HEK293 (cell line): ENCODE results near the gene PTGES3L.

Experiments used
- HOXD13 ChIP-seq: sonication (generic); formaldehyde crosslinking; IDR thresholded peaks from 2 replicates; pipeline ENCODE4 v1.8.0; 2022; ENCODE audit warnings: missing genetic modification reagents, borderline replicate concordance
- KLF10 ChIP-seq: fragments of 450-650 bp; IDR thresholded peaks from 2 replicates; pipeline ENCODE4 v1.5.1; 2018; ENCODE audit warnings: missing biosample characterization, mild to moderate bottlenecking, missing genetic modification characterization
- KLF9 ChIP-seq: fragments of 450-650 bp; formaldehyde crosslinking; IDR thresholded peaks from 2 replicates; pipeline ENCODE4 v1.5.1; 2016; ENCODE audit warnings: missing biosample characterization, missing genetic modification characterization, low read depth
- SP3 ChIP-seq: fragments of 450-650 bp; formaldehyde crosslinking; IDR thresholded peaks from 2 replicates; pipeline ENCODE4 v1.5.1; 2016; ENCODE audit warnings: missing biosample characterization, missing genetic modification characterization
- ZBTB11 ChIP-seq: fragments of 450-650 bp; formaldehyde crosslinking; conservative IDR thresholded peaks from 2 replicates; pipeline ENCODE4 v1.5.1; 2016; ENCODE audit warnings: low read depth, missing biosample characterization, missing genetic modification characterization
- ZBTB17 ChIP-seq: fragments of 450-650 bp; formaldehyde crosslinking; IDR thresholded peaks from 2 replicates; pipeline ENCODE4 v1.5.1; 2016; ENCODE audit warnings: missing biosample characterization, missing genetic modification characterization
- ZBTB7A ChIP-seq: fragments of 450-650 bp; formaldehyde crosslinking; IDR thresholded peaks from 2 replicates; pipeline ENCODE4 v1.5.1; 2016; ENCODE audit warnings: low read depth, missing biosample characterization, missing genetic modification characterization
- ZNF121 ChIP-seq: fragments of 450-650 bp; formaldehyde crosslinking; IDR thresholded peaks from 2 replicates; pipeline ENCODE4 v1.5.1; 2016; ENCODE audit warnings: missing biosample characterization, missing genetic modification characterization
- ZNF132 ChIP-seq: fragments of 450-650 bp; formaldehyde crosslinking; IDR thresholded peaks from 2 replicates; pipeline ENCODE4 v1.5.1; 2017; ENCODE audit warnings: missing biosample characterization, missing genetic modification characterization, borderline replicate concordance
- ZNF2 ChIP-seq: fragments of 450-650 bp; formaldehyde crosslinking; IDR thresholded peaks from 2 replicates; pipeline ENCODE4 v1.5.1; 2016; ENCODE audit warnings: missing biosample characterization, missing genetic modification characterization
- ZNF274 ChIP-seq, 2 experiments: fragments of 200-500 bp in 1 of 2; fragments of 450-650 bp in 1 of 2; sonication (Bioruptor generic) in 1 of 2; formaldehyde crosslinking in 1 of 2; IDR thresholded peaks; 2 replicates each; pipeline versions ENCODE4 v1.5.1 to v1.6.1; 2014 to 2016; ENCODE audit warnings: borderline replicate concordance in 1 of 2, inconsistent platforms in 1 of 2, low read length in 1 of 2, missing biosample characterization in 1 of 2, missing genetic modification characterization in 1 of 2
- ZNF292 ChIP-seq: fragments of 450-650 bp; formaldehyde crosslinking; IDR thresholded peaks from 2 replicates; pipeline ENCODE4 v1.5.1; 2016; ENCODE audit warnings: low read depth, missing biosample characterization, missing genetic modification characterization, borderline replicate concordance
- ZNF341 ChIP-seq: fragments of 450-650 bp; formaldehyde crosslinking; IDR thresholded peaks from 2 replicates; pipeline ENCODE4; 2016; ENCODE audit warnings: low read depth, missing biosample characterization, missing genetic modification characterization
- ZNF366 ChIP-seq: fragments of 450-650 bp; formaldehyde crosslinking; conservative IDR thresholded peaks from 2 replicates; pipeline ENCODE4 v1.5.1; 2016; ENCODE audit warnings: missing biosample characterization, missing genetic modification characterization
- ZNF426 ChIP-seq: fragments of 450-650 bp; formaldehyde crosslinking; IDR thresholded peaks from 2 replicates; pipeline ENCODE4 v1.5.1; 2017; ENCODE audit warnings: missing biosample characterization, missing genetic modification characterization, mild to moderate bottlenecking, inconsistent platforms, moderate library complexity
- ZNF433 ChIP-seq: fragments of 450-650 bp; formaldehyde crosslinking; IDR thresholded peaks from 2 replicates; pipeline ENCODE4 v1.5.1; 2016; ENCODE audit warnings: missing biosample characterization, missing genetic modification characterization, low read depth
- ZNF513 ChIP-seq: fragments of 450-650 bp; IDR thresholded peaks from 2 replicates; pipeline ENCODE4 v1.5.1; 2018; ENCODE audit warnings: missing biosample characterization, missing genetic modification characterization
- ZNF521 ChIP-seq: fragments of 450-650 bp; formaldehyde crosslinking; IDR thresholded peaks from 2 replicates; pipeline ENCODE4 v1.5.1; 2017; ENCODE audit warnings: missing biosample characterization, mild to moderate bottlenecking, missing genetic modification characterization
- ZNF548 ChIP-seq: fragments of 450-650 bp; formaldehyde crosslinking; IDR thresholded peaks from 2 replicates; pipeline ENCODE4 v1.5.1; 2016; ENCODE audit warnings: missing biosample characterization, missing genetic modification characterization
- ZNF558 ChIP-seq: fragments of 450-650 bp; formaldehyde crosslinking; IDR thresholded peaks from 2 replicates; pipeline ENCODE4 v1.5.1; 2016; ENCODE audit warnings: missing biosample characterization, missing genetic modification characterization
- ZNF560 ChIP-seq: fragments of 450-650 bp; formaldehyde crosslinking; IDR thresholded peaks from 2 replicates; pipeline ENCODE4 v1.5.1; 2017; ENCODE audit warnings: missing biosample characterization, missing genetic modification characterization, borderline replicate concordance
- ZNF561 ChIP-seq: fragments of 450-650 bp; IDR thresholded peaks from 2 replicates; pipeline ENCODE4 v1.5.1; 2018; ENCODE audit warnings: missing biosample characterization, missing genetic modification characterization, borderline replicate concordance
- ZNF580 ChIP-seq: fragments of 450-650 bp; formaldehyde crosslinking; IDR thresholded peaks from 2 replicates; pipeline ENCODE4 v1.5.1; 2016; ENCODE audit warnings: missing biosample characterization, missing genetic modification characterization
- ZNF585B ChIP-seq: fragments of 450-650 bp; formaldehyde crosslinking; IDR thresholded peaks from 2 replicates; pipeline ENCODE4 v1.5.1; 2016; ENCODE audit warnings: missing biosample characterization, missing genetic modification characterization
- ZNF596 ChIP-seq: fragments of 450-650 bp; IDR thresholded peaks from 2 replicates; pipeline ENCODE4 v1.5.0; 2018; ENCODE audit warnings: missing biosample characterization, mild to moderate bottlenecking, missing genetic modification characterization, moderate library complexity
- ZNF670 ChIP-seq: fragments of 450-650 bp; formaldehyde crosslinking; IDR thresholded peaks from 2 replicates; pipeline ENCODE4 v1.5.1; 2016; ENCODE audit warnings: missing biosample characterization, missing genetic modification characterization, low read depth
- ZXDB ChIP-seq: fragments of 450-650 bp; formaldehyde crosslinking; IDR thresholded peaks from 2 replicates; pipeline ENCODE4 v1.5.1; 2016; ENCODE audit warnings: missing biosample characterization, missing genetic modification characterization
- TF ChIP-seq, protein P1 (sequence below): fragments of 450-650 bp; formaldehyde crosslinking; IDR thresholded peaks from 2 replicates; pipeline ENCODE4 v1.5.1; 2016; ENCODE audit warnings: missing biosample characterization, missing genetic modification characterization
- TF ChIP-seq, protein P2 (sequence below): fragments of 450-650 bp; formaldehyde crosslinking; IDR thresholded peaks from 2 replicates; pipeline ENCODE4 v1.5.1; 2017; ENCODE audit warnings: missing biosample characterization, missing genetic modification characterization

Gene PTGES3L

DNA sequence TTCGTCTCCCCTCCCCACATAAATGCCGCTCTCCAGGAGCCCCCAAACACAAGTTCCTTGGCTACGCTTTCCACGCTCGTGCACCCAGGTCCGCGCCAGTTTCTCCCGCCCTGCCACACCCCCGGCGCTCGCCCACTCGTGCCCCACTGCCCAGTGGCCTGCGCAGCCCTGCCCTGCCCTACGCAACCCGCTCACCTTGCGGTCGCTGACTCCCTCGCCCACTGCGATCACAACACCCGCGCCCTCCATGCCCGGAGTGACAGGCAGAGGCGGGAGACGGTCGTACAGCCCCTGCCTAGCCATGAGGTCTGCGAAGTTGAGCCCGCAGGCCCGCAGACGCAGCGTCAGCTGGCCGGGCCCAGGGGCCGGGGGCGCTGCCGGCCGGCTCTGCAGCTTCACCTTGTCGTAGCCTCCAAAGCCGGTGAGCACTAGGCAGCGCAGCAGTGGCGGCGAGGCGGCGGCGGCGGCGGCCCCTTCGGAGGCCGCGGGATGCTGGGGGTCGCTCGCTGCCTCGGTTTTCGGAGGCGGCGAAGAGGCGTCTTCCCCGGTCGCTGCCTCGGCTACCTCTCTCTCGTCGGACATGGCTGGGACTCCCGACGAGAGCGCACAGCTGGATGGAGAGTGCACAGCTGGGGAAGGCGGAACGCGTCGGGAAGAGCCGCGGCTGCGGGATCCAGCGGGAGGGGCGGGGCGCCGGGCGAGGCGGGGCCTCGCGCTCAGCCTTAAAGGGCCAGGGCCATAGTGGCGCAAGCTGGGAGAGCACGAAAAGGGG, 42.0 kb upstream of the PTGES3L start, which contains the start of gene VAT1 (continued):
- peak; percentile 81 for TF ChIP-seq ZNF2 (tag by site-specific recombination)
- TF ChIP-seq ZNF585B (tag by site-specific recombination): no peak; the same call in 1 of the 2 replicates
- TF ChIP-seq ZNF560 (tag by site-specific recombination): no peak
- TF ChIP-seq ZNF132: no peak
- TF ChIP-seq ZBTB7A (tag by site-specific recombination): no peak; the same call in 1 of the 2 replicates
- TF ChIP-seq SP3 (tag by site-specific recombination): peak; percentile 69
- TF ChIP-seq HOXD13 (CRISPR knock-in tag): no peak
- TF ChIP-seq ZNF274 (IDR thresholded peaks at IDR 0.05; ENCODE audit: low read length): no peak
- TF ChIP-seq ZNF274 (tag by site-specific recombination; IDR thresholded peaks at IDR 0.05; ENCODE audit: borderline replicate concordance): no peak
- TF ChIP-seq KLF10: peak; percentile 94
- no peak for TF ChIP-seq ZNF292
- no peak for TF ChIP-seq ZNF521 (tag by site-specific recombination)
- TF ChIP-seq ZNF558 (tag by site-specific recombination): no peak
- peak; percentile 78 for TF ChIP-seq ZNF596 (tag by site-specific recombination)
- peak; percentile 89 for TF ChIP-seq ZBTB17 (tag by site-specific recombination)
- TF ChIP-seq ZNF670: no peak
- TF ChIP-seq, protein P1, sequence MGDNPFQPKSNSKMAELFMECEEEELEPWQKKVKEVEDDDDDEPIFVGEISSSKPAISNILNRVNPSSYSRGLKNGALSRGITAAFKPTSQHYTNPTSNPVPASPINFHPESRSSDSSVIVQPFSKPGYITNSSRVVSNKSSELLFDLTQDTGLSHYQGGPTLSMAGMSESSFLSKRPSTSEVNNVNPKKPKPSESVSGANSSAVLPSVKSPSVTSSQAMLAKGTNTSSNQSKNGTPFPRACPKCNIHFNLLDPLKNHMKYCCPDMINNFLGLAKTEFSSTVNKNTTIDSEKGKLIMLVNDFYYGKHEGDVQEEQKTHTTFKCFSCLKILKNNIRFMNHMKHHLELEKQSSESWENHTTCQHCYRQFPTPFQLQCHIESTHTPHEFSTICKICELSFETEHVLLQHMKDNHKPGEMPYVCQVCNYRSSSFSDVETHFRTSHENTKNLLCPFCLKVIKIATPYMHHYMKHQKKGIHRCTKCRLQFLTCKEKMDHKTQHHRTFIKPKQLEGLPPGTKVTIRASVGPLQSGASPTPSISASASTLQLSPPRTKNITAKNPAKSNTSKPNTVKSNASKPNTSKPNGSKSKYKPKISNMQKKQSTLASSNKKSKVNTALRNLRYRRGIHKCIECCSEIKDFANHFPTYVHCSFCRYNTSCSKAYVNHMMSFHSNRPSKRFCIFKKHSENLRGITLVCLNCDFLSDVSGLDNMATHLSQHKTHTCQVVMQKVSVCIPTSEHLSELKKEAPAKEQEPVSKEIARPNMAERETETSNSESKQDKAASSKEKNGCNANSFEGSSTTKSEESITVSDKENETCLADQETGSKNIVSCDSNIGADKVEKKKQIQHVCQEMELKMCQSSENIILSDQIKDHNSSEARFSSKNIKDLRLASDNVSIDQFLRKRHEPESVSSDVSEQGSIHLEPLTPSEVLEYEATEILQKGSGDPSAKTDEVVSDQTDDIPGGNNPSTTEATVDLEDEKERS (tag by site-specific recombination): no peak
- TF ChIP-seq KLF9 (tag by site-specific recombination): peak; percentile 71
- no peak for TF ChIP-seq ZNF580 (tag by site-specific recombination)
- peak; percentile 62 for TF ChIP-seq ZNF121 (tag by site-specific recombination)
- no peak for TF ChIP-seq ZNF513 (tag by site-specific recombination)
- TF ChIP-seq ZNF341 (tag by site-specific recombination): peak; percentile 98
- TF ChIP-seq ZXDB: peak; percentile 66; the same call in 1 of the 2 replicates
- no peak; the same call in 1 of the 2 replicates for TF ChIP-seq ZBTB11 (tag by site-specific recombination)
- TF ChIP-seq, protein P2, sequence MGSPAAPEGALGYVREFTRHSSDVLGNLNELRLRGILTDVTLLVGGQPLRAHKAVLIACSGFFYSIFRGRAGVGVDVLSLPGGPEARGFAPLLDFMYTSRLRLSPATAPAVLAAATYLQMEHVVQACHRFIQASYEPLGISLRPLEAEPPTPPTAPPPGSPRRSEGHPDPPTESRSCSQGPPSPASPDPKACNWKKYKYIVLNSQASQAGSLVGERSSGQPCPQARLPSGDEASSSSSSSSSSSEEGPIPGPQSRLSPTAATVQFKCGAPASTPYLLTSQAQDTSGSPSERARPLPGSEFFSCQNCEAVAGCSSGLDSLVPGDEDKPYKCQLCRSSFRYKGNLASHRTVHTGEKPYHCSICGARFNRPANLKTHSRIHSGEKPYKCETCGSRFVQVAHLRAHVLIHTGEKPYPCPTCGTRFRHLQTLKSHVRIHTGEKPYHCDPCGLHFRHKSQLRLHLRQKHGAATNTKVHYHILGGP: no peak
- peak; percentile 59; the same call in 1 of the 2 replicates for TF ChIP-seq ZNF561 (tag by site-specific recombination)
- no peak for TF ChIP-seq ZNF433 (tag by site-specific recombination)
- TF ChIP-seq ZNF366: no peak
- no peak for TF ChIP-seq ZNF548 (tag by site-specific recombination)
- no peak for TF ChIP-seq ZNF426
